ENCODE results near the gene GPR179.

DNA sequence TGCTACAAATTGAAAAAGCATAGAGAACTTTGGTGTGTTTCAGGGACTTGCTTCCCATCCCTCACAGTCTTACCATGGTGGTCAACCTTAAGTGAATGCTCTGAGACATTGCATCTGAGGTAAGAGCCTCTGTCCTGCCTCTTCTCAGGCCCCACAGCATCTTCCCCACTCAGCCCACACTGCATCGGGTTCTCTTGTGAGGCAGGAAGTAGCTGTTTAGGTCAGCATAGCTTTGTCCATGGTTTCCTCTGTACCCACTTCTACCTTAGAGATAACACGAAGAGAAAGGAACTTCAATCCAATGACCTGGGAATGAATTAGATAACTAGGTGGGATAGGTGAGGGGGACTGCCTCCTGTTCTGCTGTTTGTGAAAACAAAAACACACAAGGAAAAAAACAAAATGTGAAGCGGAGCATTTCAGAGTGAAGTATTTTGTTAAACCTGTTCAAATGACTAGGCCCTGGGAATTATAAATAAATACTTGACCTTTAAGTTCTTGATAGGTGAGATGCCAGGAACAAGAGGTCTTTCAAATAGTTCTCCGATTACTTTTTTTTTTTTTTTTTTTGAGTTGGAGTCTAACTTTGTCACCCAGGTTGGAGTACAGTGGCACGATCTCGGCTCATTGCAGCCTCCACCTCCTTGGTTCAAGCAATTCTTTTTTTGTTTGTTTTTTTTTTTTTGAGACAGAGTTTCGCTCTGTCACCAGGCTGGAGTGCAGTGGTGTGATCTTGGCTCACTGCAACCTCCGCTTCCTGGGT is 25.5 kb upstream of the GPR179 start:
- TF ChIP-seq EZH2phosphoT487 (IDR thresholded peaks at IDR 0.05; ENCODE audit: borderline replicate concordance, low read depth, low read length) (no peak), CTCF (conservative IDR thresholded peaks at IDR 0.05; ENCODE audit: low read length) (no peak)

All from OCI-LY7 (cell line).